WTC11 (cell line): ENCODE measurements around the gene AKT1.

Experiments used
- ETV6 ChIP-seq: sonication (generic); formaldehyde crosslinking; IDR thresholded peaks from 2 replicates; pipeline ENCODE4 v1.8.1; 2022; ENCODE audit warnings: mild to moderate bottlenecking, missing genetic modification reagents
- NFE2L1 ChIP-seq: sonication (generic); formaldehyde crosslinking; IDR thresholded peaks from 2 replicates; pipeline ENCODE4 v1.8.1; 2023; ENCODE audit warnings: missing genetic modification reagents
- NR1H2 ChIP-seq: sonication (generic); formaldehyde crosslinking; IDR thresholded peaks from 2 replicates; pipeline ENCODE4 v1.9.0; 2021; ENCODE audit warnings: mild to moderate bottlenecking, moderate library complexity, missing genetic modification reagents
- PRRX2 ChIP-seq: fragments of 250-450 bp; sonication (Bioruptor Pico); IDR thresholded peaks from 2 replicates; pipeline ENCODE4 v1.8.0; 2021; ENCODE audit warnings: mild to moderate bottlenecking
- ZNF138 ChIP-seq: sonication (generic); formaldehyde crosslinking; conservative IDR thresholded peaks from 2 replicates; pipeline ENCODE4 v1.8.1; 2022; ENCODE audit warnings: mild to moderate bottlenecking, moderate library complexity, missing genetic modification reagents
- ZNF423 ChIP-seq: fragments of 250-450 bp; sonication (Bioruptor Pico); IDR thresholded peaks from 2 replicates; pipeline ENCODE4 v2.1.2; 2022; ENCODE audit warnings: mild to moderate bottlenecking, moderate library complexity
- TF ChIP-seq, protein P1 (sequence below): fragments of 200-600 bp; IDR thresholded peaks from 2 replicates; pipeline ENCODE4 v1.8.0; 2022; ENCODE audit warnings: antibody characterized with exemption
- TF ChIP-seq, protein P2 (sequence below): sonication (generic); formaldehyde crosslinking; IDR thresholded peaks from 2 replicates; pipeline ENCODE4 v1.8.0; 2022; ENCODE audit warnings: missing genetic modification reagents
- TF ChIP-seq, protein P3 (sequence below): fragments of 250-450 bp; sonication (Bioruptor Pico); IDR thresholded peaks from 2 replicates; pipeline ENCODE4 v1.9.0; 2021; ENCODE audit warnings: mild to moderate bottlenecking
- TF ChIP-seq, protein P4 (sequence below): sonication (generic); formaldehyde crosslinking; IDR thresholded peaks from 2 replicates; pipeline ENCODE4 v1.8.1; 2022; ENCODE audit warnings: mild to moderate bottlenecking, moderate library complexity, missing genetic modification reagents

DNA sequence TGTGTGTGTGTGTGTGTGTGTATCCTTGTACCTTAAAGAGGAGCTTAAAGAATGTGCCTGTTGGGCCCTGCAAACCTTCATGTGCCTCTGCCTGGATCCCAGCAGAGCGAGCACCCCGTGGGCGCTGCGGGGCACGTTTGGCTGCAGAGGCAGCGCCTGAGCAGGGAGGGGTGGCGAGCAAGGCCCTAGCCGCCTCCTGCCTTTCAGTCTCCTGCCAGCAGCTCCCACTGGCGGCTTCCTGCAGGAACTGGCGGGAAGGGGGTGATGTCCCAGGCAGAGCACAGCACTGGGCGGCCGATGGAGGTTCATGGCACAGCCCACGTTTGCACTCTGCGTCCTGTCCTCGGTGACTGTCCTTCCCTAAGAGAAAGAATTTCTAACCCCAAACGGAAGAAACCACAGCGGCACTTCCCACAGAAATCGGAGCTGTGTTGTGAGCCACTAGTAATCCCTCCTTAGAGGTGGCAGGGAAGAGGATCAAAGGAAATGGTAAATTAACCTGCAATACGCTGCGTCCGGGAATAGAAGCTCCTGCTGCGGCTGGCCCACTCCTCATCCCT lies 25.2 kb upstream of the AKT1 start:
- TF ChIP-seq, protein P1, sequence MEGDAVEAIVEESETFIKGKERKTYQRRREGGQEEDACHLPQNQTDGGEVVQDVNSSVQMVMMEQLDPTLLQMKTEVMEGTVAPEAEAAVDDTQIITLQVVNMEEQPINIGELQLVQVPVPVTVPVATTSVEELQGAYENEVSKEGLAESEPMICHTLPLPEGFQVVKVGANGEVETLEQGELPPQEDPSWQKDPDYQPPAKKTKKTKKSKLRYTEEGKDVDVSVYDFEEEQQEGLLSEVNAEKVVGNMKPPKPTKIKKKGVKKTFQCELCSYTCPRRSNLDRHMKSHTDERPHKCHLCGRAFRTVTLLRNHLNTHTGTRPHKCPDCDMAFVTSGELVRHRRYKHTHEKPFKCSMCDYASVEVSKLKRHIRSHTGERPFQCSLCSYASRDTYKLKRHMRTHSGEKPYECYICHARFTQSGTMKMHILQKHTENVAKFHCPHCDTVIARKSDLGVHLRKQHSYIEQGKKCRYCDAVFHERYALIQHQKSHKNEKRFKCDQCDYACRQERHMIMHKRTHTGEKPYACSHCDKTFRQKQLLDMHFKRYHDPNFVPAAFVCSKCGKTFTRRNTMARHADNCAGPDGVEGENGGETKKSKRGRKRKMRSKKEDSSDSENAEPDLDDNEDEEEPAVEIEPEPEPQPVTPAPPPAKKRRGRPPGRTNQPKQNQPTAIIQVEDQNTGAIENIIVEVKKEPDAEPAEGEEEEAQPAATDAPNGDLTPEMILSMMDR: no peak
- TF ChIP-seq NFE2L1 (CRISPR knock-in tag) (0 out of 2 replicates have a peak, but pooled peaks have one; percentile 53), ZNF423 (CRISPR knock-in tag) (no peak), PRRX2 (CRISPR knock-in tag) (no peak), ETV6 (no peak), NR1H2 (CRISPR knock-in tag) (no peak), ZNF138 (CRISPR knock-in tag) (no peak)
- TF ChIP-seq, protein P2, sequence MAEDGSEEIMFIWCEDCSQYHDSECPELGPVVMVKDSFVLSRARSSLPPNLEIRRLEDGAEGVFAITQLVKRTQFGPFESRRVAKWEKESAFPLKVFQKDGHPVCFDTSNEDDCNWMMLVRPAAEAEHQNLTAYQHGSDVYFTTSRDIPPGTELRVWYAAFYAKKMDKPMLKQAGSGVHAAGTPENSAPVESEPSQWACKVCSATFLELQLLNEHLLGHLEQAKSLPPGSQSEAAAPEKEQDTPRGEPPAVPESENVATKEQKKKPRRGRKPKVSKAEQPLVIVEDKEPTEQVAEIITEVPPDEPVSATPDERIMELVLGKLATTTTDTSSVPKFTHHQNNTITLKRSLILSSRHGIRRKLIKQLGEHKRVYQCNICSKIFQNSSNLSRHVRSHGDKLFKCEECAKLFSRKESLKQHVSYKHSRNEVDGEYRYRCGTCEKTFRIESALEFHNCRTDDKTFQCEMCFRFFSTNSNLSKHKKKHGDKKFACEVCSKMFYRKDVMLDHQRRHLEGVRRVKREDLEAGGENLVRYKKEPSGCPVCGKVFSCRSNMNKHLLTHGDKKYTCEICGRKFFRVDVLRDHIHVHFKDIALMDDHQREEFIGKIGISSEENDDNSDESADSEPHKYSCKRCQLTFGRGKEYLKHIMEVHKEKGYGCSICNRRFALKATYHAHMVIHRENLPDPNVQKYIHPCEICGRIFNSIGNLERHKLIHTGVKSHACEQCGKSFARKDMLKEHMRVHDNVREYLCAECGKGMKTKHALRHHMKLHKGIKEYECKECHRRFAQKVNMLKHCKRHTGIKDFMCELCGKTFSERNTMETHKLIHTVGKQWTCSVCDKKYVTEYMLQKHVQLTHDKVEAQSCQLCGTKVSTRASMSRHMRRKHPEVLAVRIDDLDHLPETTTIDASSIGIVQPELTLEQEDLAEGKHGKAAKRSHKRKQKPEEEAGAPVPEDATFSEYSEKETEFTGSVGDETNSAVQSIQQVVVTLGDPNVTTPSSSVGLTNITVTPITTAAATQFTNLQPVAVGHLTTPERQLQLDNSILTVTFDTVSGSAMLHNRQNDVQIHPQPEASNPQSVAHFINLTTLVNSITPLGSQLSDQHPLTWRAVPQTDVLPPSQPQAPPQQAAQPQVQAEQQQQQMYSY (CRISPR knock-in tag): no peak
- TF ChIP-seq, protein P3, sequence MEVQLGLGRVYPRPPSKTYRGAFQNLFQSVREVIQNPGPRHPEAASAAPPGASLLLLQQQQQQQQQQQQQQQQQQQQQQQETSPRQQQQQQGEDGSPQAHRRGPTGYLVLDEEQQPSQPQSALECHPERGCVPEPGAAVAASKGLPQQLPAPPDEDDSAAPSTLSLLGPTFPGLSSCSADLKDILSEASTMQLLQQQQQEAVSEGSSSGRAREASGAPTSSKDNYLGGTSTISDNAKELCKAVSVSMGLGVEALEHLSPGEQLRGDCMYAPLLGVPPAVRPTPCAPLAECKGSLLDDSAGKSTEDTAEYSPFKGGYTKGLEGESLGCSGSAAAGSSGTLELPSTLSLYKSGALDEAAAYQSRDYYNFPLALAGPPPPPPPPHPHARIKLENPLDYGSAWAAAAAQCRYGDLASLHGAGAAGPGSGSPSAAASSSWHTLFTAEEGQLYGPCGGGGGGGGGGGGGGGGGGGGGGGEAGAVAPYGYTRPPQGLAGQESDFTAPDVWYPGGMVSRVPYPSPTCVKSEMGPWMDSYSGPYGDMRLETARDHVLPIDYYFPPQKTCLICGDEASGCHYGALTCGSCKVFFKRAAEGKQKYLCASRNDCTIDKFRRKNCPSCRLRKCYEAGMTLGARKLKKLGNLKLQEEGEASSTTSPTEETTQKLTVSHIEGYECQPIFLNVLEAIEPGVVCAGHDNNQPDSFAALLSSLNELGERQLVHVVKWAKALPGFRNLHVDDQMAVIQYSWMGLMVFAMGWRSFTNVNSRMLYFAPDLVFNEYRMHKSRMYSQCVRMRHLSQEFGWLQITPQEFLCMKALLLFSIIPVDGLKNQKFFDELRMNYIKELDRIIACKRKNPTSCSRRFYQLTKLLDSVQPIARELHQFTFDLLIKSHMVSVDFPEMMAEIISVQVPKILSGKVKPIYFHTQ (CRISPR knock-in tag): no peak
- TF ChIP-seq, protein P4, sequence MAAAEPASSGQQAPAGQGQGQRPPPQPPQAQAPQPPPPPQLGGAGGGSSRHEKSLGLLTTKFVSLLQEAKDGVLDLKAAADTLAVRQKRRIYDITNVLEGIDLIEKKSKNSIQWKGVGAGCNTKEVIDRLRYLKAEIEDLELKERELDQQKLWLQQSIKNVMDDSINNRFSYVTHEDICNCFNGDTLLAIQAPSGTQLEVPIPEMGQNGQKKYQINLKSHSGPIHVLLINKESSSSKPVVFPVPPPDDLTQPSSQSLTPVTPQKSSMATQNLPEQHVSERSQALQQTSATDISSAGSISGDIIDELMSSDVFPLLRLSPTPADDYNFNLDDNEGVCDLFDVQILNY (CRISPR knock-in tag): no peak
